HG03460 (cell line): Measurements from ENCODE around the gene NPAP1.
"Not testable (repeated sequence)": the region's sequence is repeated elsewhere in the genome, so short reads cannot be mapped to it uniquely, and the experiment has no call there.

Experiments
- ATAC-seq: cut with Tn5 transposase; IDR thresholded peaks from one replicate; pipeline ENCODE4 v1.9.1; 2021; ENCODE audit not compliant: unreplicated experiment

Gene NPAP1

GRCh38 chr15:24675332-24676144 is at the start of gene NPAP1:
NPAP1 (plus strand) TSS chr15:24675775; CDS start chr15:24675868, 93 bp downstream.
- no peak for ATAC-seq

- ATAC-seq: no peak
Observed at GRCh38 chr15:24627443-24627842, 48.1 kb upstream of the NPAP1 start.

- no peak for ATAC-seq
Observed at GRCh38 chr15:24633082-24633481, 42.5 kb upstream of the NPAP1 start.

GRCh38 chr15:24639412-24639811 is 36.2 kb upstream of the NPAP1 start:
- ATAC-seq: not testable (repeated sequence)

GRCh38 chr15:24645627-24646026 is 29.9 kb upstream of the NPAP1 start:
- no peak for ATAC-seq

- no peak for ATAC-seq
Observed at GRCh38 chr15:24659622-24660021, 16.0 kb upstream of the NPAP1 start.

- ATAC-seq: no peak
Observed at GRCh38 chr15:24662991-24663390, 12.6 kb upstream of the NPAP1 start.

GRCh38 chr15:24676431-24676830 is 856 bp downstream of the NPAP1 start:
- no peak for ATAC-seq

- no peak for ATAC-seq
Observed at GRCh38 chr15:24678485-24678884, 2.9 kb downstream of the NPAP1 start.

GRCh38 chr15:24682002-24682401 is 6.4 kb downstream of the NPAP1 start:
- ATAC-seq: no peak

- ATAC-seq: not testable (repeated sequence)
Observed at GRCh38 chr15:24682905-24683304, 7.3 kb downstream of the NPAP1 start.

GRCh38 chr15:24683736-24684135 is 8.2 kb downstream of the NPAP1 start:
- ATAC-seq: no peak

- no peak for ATAC-seq
Observed at GRCh38 chr15:24684313-24684712, 8.7 kb downstream of the NPAP1 start.

- no peak for ATAC-seq
Observed at GRCh38 chr15:24696201-24696600, 20.6 kb downstream of the NPAP1 start.

- ATAC-seq: no peak
Observed at GRCh38 chr15:24696842-24697241, 21.3 kb downstream of the NPAP1 start.

GRCh38 chr15:24718289-24719082 is 42.9 kb downstream of the NPAP1 start:
- no peak for ATAC-seq

- no peak for ATAC-seq
Observed at GRCh38 chr15:24729760-24730159, 54.2 kb downstream of the NPAP1 start.
